Body of pancreas (tissue), 4 donors: ENCODE measurements around the gene TLDC2.

ENCODE experiments used
- POLR2A ChIP-seq, 3 donors: fragments of 450-650 bp; IDR thresholded peaks; one replicate each; pipeline ENCODE4 v1.6.1; 2016; ENCODE audit warnings: antibody characterized with exemption in 3 of 3, mild to moderate bottlenecking in 2 of 3
- TF ChIP-seq, protein P1 (sequence below), 7 experiments: fragments of 450-650 bp in 4 of 7; fragments of 200-600 bp in 3 of 7; sonication (generic) in 3 of 7; IDR thresholded peaks; one replicate each; pipeline ENCODE4 v1.5.1; 2016 to 2019; ENCODE audit warnings: antibody characterized with exemption in 7 of 7

GRCh38 chr20:36862857-36863668 is 12.9 kb upstream of the TLDC2 start:
- TF ChIP-seq, protein P1, sequence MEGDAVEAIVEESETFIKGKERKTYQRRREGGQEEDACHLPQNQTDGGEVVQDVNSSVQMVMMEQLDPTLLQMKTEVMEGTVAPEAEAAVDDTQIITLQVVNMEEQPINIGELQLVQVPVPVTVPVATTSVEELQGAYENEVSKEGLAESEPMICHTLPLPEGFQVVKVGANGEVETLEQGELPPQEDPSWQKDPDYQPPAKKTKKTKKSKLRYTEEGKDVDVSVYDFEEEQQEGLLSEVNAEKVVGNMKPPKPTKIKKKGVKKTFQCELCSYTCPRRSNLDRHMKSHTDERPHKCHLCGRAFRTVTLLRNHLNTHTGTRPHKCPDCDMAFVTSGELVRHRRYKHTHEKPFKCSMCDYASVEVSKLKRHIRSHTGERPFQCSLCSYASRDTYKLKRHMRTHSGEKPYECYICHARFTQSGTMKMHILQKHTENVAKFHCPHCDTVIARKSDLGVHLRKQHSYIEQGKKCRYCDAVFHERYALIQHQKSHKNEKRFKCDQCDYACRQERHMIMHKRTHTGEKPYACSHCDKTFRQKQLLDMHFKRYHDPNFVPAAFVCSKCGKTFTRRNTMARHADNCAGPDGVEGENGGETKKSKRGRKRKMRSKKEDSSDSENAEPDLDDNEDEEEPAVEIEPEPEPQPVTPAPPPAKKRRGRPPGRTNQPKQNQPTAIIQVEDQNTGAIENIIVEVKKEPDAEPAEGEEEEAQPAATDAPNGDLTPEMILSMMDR (IDR thresholded peaks at IDR 0.05): no peak
- no peak for TF ChIP-seq POLR2A (IDR thresholded peaks at IDR 0.05)
